ENCODE measurements around the gene TOP3B.

- TF ChIP-seq YY1 (IDR thresholded peaks at IDR 0.05; ENCODE audit: low read depth) (no peak), TAF1 (IDR thresholded peaks at IDR 0.05; ENCODE audit: low read depth) (no peak), CEBPB (IDR thresholded peaks at IDR 0.05) (no peak), EP300 (IDR thresholded peaks at IDR 0.05; ENCODE audit: borderline replicate concordance) (no peak), NFIC (IDR thresholded peaks at IDR 0.05) (no peak), ZBTB7A (IDR thresholded peaks at IDR 0.05; ENCODE audit: low read depth) (no peak), FOXM1 (IDR thresholded peaks at IDR 0.05; ENCODE audit: borderline replicate concordance, low read depth) (no peak)
- TF ChIP-seq, protein P1, sequence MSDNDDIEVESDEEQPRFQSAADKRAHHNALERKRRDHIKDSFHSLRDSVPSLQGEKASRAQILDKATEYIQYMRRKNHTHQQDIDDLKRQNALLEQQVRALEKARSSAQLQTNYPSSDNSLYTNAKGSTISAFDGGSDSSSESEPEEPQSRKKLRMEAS (IDR thresholded peaks at IDR 0.05), result no peak
Observed at GRCh38 chr22:21962655-21962949, 20.0 kb downstream of the TOP3B start.

Measured in Ishikawa (cell line).